GM23338 (cell line): ENCODE data around the gene CIT. TPM values are rescaled to one million over a fixed set of nuclear protein-coding genes. Genes with fewer than 3 reads are reported as not detected.
"Not testable (repeated sequence)": the region's sequence is repeated elsewhere in the genome, so short reads cannot be mapped to it uniquely, and the experiment has no call there.

ENCODE experiments used
- ATAC-seq: fragments of 200-7000 bp; cut with Tn5 transposase; 3 replicates; pipeline ENCODE4 v1.9.1; 2020
- DNase-seq: peaks from one replicate; pipeline ENCODE4 v3.0.0-alpha.2; 2015; ENCODE audit warnings: low spot score
- H2AFZ ChIP-seq: fragments of 200-600 bp; sonication (generic); 2 replicates; pipeline ENCODE4 v1.8.0; 2016; ENCODE audit warnings: antibody characterized with exemption, mild to moderate bottlenecking, moderate library complexity
- H3F3A ChIP-seq: fragments of 200-600 bp; sonication (generic); replicated peaks from 2 replicates; pipeline ENCODE4 v1.8.0; 2017; ENCODE audit warnings: antibody characterized with exemption, mixed run types, low read depth
- H3K27ac ChIP-seq: fragments of 200-600 bp; sonication (generic); 2 replicates; pipeline ENCODE4 v1.6.1; 2016; ENCODE audit warnings: low read depth
- H3K27me3 ChIP-seq: fragments of 200-600 bp; sonication (generic); 2 replicates; pipeline ENCODE4 v1.8.0; 2016; ENCODE audit warnings: mild to moderate bottlenecking, mixed run types, moderate library complexity; ENCODE audit not compliant: insufficient read depth
- H3K36me3 ChIP-seq: fragments of 200-600 bp; sonication (generic); 2 replicates; pipeline ENCODE4 v1.8.0; 2016; ENCODE audit warnings: mild to moderate bottlenecking; ENCODE audit not compliant: insufficient read depth
- H3K4me1 ChIP-seq: fragments of 200-600 bp; sonication (generic); 2 replicates; pipeline ENCODE4 v1.8.0; 2016; ENCODE audit warnings: mild to moderate bottlenecking, moderate library complexity; ENCODE audit not compliant: insufficient read depth
- H3K4me2 ChIP-seq: fragments of 200-600 bp; sonication (generic); 2 replicates; pipeline ENCODE4 v1.7.1; 2017; ENCODE audit warnings: mixed run types
- H3K4me3 ChIP-seq: fragments of 200-600 bp; sonication (generic); 2 replicates; pipeline ENCODE4 v1.6.1; 2016; ENCODE audit warnings: mixed run types
- H3K79me2 ChIP-seq: fragments of 200-600 bp; sonication (generic); replicated peaks from 2 replicates; pipeline ENCODE4 v1.8.0; 2017; ENCODE audit warnings: mild to moderate bottlenecking; ENCODE audit not compliant: insufficient read depth
- H3K9me2 ChIP-seq: fragments of 200-600 bp; sonication (generic); 2 replicates; pipeline ENCODE4 v1.8.0; 2017; ENCODE audit not compliant: insufficient read depth
- H4K20me1 ChIP-seq: fragments of 200-600 bp; sonication (generic); replicated peaks from 2 replicates; pipeline ENCODE4 v1.8.0; 2017; ENCODE audit warnings: mild to moderate bottlenecking; ENCODE audit not compliant: insufficient read depth
- H3K27ac Mint-ChIP-seq: 2 replicates; pipeline ENCODE4 v1.8.0; 2020; ENCODE audit warnings: inconsistent platforms, mild to moderate bottlenecking, moderate library complexity, mixed read lengths
- H3K27me3 Mint-ChIP-seq: 3 replicates; pipeline ENCODE4 v1.8.0; 2022; ENCODE audit warnings: low read depth, mild to moderate bottlenecking, moderate library complexity, mixed read lengths, inconsistent platforms; ENCODE audit not compliant: insufficient read depth, poor library complexity
- H3K36me3 Mint-ChIP-seq: 3 replicates; pipeline ENCODE4 v1.8.0; 2021; ENCODE audit warnings: low read depth, mild to moderate bottlenecking, inconsistent platforms, moderate library complexity, mixed read lengths
- H3K4me1 Mint-ChIP-seq: 3 replicates; pipeline ENCODE4 v1.8.0; 2020; ENCODE audit warnings: mild to moderate bottlenecking, inconsistent platforms, mixed read lengths
- H3K4me3 Mint-ChIP-seq: 3 replicates; pipeline ENCODE4 v1.8.0; 2021; ENCODE audit warnings: moderate library complexity, mild to moderate bottlenecking, inconsistent platforms, mixed read lengths
- H3K9me3 Mint-ChIP-seq: 3 replicates; pipeline ENCODE4 v1.8.0; 2020; ENCODE audit warnings: moderate library complexity, mild to moderate bottlenecking, inconsistent platforms, mixed read lengths
- CREB1 ChIP-seq: fragments of 250-450 bp; sonication (Bioruptor Pico); IDR thresholded peaks from 2 replicates; pipeline ENCODE4 v1.5.0; 2020; ENCODE audit warnings: low read depth, mild to moderate bottlenecking, moderate library complexity
- CTCF ChIP-seq, 2 experiments: fragments of 200-600 bp in 1 of 2; sonication (generic) in 1 of 2; conservative IDR thresholded peaks; 2 replicates each; pipeline versions ENCODE4 v1.5.1 to v1.6.1; 2016 to 2017; ENCODE audit warnings: antibody characterized with exemption in 2 of 2, low read depth in 2 of 2, mild to moderate bottlenecking in 2 of 2, moderate library complexity in 1 of 2
- ETS1 ChIP-seq: IDR thresholded peaks from 2 replicates; pipeline ENCODE4 v1.6.1; 2016; ENCODE audit warnings: antibody characterized with exemption
- EZH2 ChIP-seq: fragments of 200-600 bp; sonication (generic); IDR thresholded peaks from one replicate; pipeline ENCODE4 v1.8.0; 2017; ENCODE audit warnings: antibody characterized with exemption, mild to moderate bottlenecking, low read depth; ENCODE audit not compliant: unreplicated experiment
- EZH2phosphoT487 ChIP-seq: fragments of 200-600 bp; sonication (generic); IDR thresholded peaks from one replicate; pipeline ENCODE4 v1.8.1; 2018; ENCODE audit warnings: antibody characterized with exemption; ENCODE audit not compliant: unreplicated experiment
- JUNB ChIP-seq: IDR thresholded peaks from one replicate; pipeline ENCODE4 v1.6.1; 2016; ENCODE audit warnings: antibody characterized with exemption; ENCODE audit not compliant: unreplicated experiment
- NANOG ChIP-seq: IDR thresholded peaks from 2 replicates; pipeline ENCODE4 v1.6.1; 2016; ENCODE audit warnings: antibody characterized with exemption, borderline replicate concordance
- POLR2AphosphoS5 ChIP-seq: IDR thresholded peaks from 2 replicates; pipeline ENCODE4 v1.6.1; 2016; ENCODE audit warnings: antibody characterized with exemption, low read depth
- REST ChIP-seq: IDR thresholded peaks from one replicate; pipeline ENCODE4 v1.6.1; 2018; ENCODE audit warnings: antibody characterized with exemption; ENCODE audit not compliant: unreplicated experiment
- STAT1 ChIP-seq: IDR thresholded peaks from one replicate; pipeline ENCODE4 v1.6.1; 2016; ENCODE audit warnings: antibody characterized with exemption; ENCODE audit not compliant: unreplicated experiment
- ZNF114 ChIP-seq: fragments of 250-450 bp; sonication (Bioruptor Pico); IDR thresholded peaks from 2 replicates; pipeline ENCODE4 v1.5.0; 2020; ENCODE audit warnings: mild to moderate bottlenecking, moderate library complexity
- ZNF331 ChIP-seq: fragments of 250-450 bp; sonication (Bioruptor Pico); IDR thresholded peaks from 2 replicates; pipeline ENCODE4 v1.5.0; 2020; ENCODE audit warnings: low read depth, mild to moderate bottlenecking, moderate library complexity
- ZNF462 ChIP-seq: fragments of 250-450 bp; sonication (Bioruptor Pico); IDR thresholded peaks from 2 replicates; pipeline ENCODE4 v1.5.0; 2020; ENCODE audit warnings: mild to moderate bottlenecking, moderate library complexity
- polyA plus RNA-seq: library from polyadenylated mRNA; unstranded; fragments of >200 nt; fragmentation: Nextera tagmentation; extraction: Ambion mirVana; gene quantifications from 2 replicates; pipeline ENCODE4 v1.2.1, GENCODE V29; 2016
- total RNA-seq: library from RNA; depleted of rRNA; stranded (reverse); fragments of >200 nt; shearing (Covaris generic); gene quantifications from 2 replicates; pipeline ENCODE4 v1.2.3, GENCODE V29; 2014

The CIT gene
- total and polyA plus RNA-seq, 2 experiments from 2014 or later = 9.7 to 47.8 TPM

- ATAC-seq (no peak), DNase-seq (no peak)
- no peaks in the 10 kb centered on the region for H3K27me3 Mint-ChIP-seq
- no peaks in the 10 kb centered on the region for H3K27me3 ChIP-seq
- no peak overlapping the region for H3K4me3 Mint-ChIP-seq
- no peak overlapping the region for H3K27ac ChIP-seq
- no peak overlapping the region for H3K27ac Mint-ChIP-seq
- H3K36me3 ChIP-seq = no peaks in the 10 kb centered on the region
- H3K79me2 ChIP-seq = no peaks in the 10 kb centered on the region
- TF ChIP-seq STAT1 = no peak
- TF ChIP-seq POLR2AphosphoS5 = no peak
- no peak for TF ChIP-seq REST
- TF ChIP-seq ZNF462 (CRISPR knock-in tag) = no peak
- TF ChIP-seq ETS1 = no peak
- TF ChIP-seq CREB1 = no peak
- no peak for TF ChIP-seq NANOG
- no peak for TF ChIP-seq EZH2phosphoT487
- TF ChIP-seq ZNF331 = no peak
- no peak for TF ChIP-seq CTCF (conservative IDR thresholded peaks at IDR 0.05; ENCODE audit: low read depth in 2 of 2)
- TF ChIP-seq ZNF114 (CRISPR knock-in tag) = no peak
- TF ChIP-seq JUNB = no peak
- no peak for TF ChIP-seq EZH2
- no peaks in the 10 kb centered on the region for H3K4me1 Mint-ChIP-seq
- H3K4me3 ChIP-seq = no peak overlapping the region
- H3K4me2 ChIP-seq = no peak overlapping the region
- no peaks in the 10 kb centered on the region for H3F3A ChIP-seq
- H3K4me1 ChIP-seq = no peaks in the 10 kb centered on the region
- no peaks in the 10 kb centered on the region; the same call in 2 of the 3 replicates for H3K9me3 Mint-ChIP-seq
- H3K9me2 ChIP-seq = no peaks in the 10 kb centered on the region
- no peaks in the 10 kb centered on the region for H3K36me3 Mint-ChIP-seq
- no peaks in the 10 kb centered on the region for H4K20me1 ChIP-seq
- no peak overlapping the region for H2AFZ ChIP-seq
Measured at GRCh38 chr12:119894916-119895315, 17.8 kb upstream of the CIT start.

GRCh38 chr12:119892611-119893010 lies 15.5 kb upstream of the CIT start:
- not testable (repeated sequence) for H3K27me3 Mint-ChIP-seq, H3K27me3 ChIP-seq, H3K4me1 ChIP-seq, H3K27ac Mint-ChIP-seq, H3K9me2 ChIP-seq, H2AFZ ChIP-seq, DNase-seq, H3K79me2 ChIP-seq, H3K4me2 ChIP-seq, H3K36me3 Mint-ChIP-seq, ATAC-seq, H3K4me1 Mint-ChIP-seq, H3K36me3 ChIP-seq, H4K20me1 ChIP-seq, H3K9me3 Mint-ChIP-seq, H3K27ac ChIP-seq, H3K4me3 Mint-ChIP-seq, H3F3A ChIP-seq, H3K4me3 ChIP-seq
